ENCODE results near the gene DRAM2. TPM values are rescaled to one million over a fixed set of nuclear protein-coding genes. Genes with fewer than 3 reads are reported as not detected.
"Not testable (repeated sequence)": the region's sequence is repeated elsewhere in the genome, so short reads cannot be mapped to it uniquely, and the experiment has no call there.

The DRAM2 gene
- total RNA-seq, 2 donors from 2014 or later, result 59.8 to 62.1 TPM

DNA sequence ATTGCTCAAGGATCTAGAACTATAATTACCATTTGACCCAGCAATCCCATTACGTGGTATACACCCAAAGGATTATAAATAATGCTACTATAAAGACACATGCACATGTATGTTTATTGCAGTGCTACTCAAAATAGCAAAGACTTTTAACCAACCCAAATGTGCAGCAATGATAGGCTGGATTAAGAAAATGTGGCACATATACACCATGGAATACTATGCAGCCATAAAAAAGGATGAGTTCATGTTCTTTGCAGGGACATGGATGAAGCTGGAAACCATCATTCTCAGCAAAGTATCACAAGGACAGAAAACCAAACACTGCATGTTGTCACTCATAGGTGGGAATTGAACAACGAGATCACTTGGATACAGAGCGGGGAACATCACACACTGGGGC lies 44.5 kb downstream of the DRAM2 start:
- ATAC-seq; DNase-seq; intact Hi-C loops (cut with DNase I, micrococcal nuclease): not testable (repeated sequence)

DNA sequence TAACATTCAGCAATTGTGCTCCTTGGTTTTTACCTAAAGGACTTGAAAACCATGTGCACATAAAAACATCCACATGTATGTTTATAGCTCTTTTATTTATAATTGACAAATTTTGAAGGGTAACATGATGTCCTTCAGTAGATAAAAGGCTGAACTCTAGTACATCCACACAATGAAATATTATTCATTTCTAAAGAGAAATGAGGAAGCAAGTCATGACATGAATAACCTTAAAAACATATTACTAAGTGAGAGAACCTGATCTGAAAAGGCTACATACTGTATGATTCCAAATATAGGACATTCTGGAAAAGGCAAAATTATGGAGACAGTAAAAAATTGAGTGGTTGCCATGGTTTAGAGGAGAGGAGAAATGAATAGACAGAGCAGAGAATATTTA lies 50.3 kb downstream of the DRAM2 start:
- intact Hi-C loops (cut with DNase I, micrococcal nuclease), result no loop called here
- DNase-seq, result no peak
- ATAC-seq, result no peak

DNA sequence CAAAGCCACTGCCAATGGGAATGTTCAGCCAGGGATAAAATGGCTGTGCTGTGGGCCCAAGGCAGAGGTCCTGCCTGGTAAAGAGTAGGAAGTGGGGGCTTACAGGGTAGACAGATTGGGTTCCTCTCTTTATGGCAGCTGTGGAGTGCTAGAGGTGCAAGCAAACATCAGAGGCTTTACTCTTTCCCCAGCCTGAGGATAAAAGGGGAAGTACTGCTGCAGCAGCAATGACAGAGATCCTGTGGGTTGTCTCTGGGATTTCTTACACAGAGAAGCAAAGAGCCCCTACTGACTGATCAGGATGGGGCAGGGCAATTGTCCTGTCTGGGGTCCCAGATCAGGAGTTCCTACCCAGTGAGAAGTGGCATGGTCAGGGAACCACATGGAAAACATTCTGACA lies 54.2 kb downstream of the DRAM2 start:
- no peak for DNase-seq
- ATAC-seq, result no peak
- intact Hi-C loops (cut with DNase I, micrococcal nuclease), result no loop called here

DNA sequence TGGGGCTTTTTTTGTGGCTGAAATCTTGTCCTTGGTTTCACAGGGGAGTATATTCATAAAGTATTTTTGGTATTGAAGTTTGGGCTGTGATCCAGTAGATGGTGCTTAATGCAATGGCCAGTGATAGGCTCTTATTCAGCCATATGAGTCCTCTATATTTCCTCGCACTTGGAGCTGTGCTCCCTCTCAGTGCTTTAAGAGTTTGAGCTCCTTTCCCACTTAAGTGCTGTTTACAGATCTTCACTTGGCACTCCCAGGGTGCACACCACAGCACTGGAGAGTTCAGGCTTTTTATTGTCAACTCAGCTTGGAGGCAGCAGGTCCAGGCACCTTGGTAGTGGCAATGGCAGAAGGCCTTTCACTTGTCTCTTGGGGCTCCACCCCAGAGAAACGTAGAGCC lies 54.9 kb downstream of the DRAM2 start:
- intact Hi-C loops (cut with DNase I, micrococcal nuclease), result no loop called here
- ATAC-seq (no peak), DNase-seq (no peak)

DNA sequence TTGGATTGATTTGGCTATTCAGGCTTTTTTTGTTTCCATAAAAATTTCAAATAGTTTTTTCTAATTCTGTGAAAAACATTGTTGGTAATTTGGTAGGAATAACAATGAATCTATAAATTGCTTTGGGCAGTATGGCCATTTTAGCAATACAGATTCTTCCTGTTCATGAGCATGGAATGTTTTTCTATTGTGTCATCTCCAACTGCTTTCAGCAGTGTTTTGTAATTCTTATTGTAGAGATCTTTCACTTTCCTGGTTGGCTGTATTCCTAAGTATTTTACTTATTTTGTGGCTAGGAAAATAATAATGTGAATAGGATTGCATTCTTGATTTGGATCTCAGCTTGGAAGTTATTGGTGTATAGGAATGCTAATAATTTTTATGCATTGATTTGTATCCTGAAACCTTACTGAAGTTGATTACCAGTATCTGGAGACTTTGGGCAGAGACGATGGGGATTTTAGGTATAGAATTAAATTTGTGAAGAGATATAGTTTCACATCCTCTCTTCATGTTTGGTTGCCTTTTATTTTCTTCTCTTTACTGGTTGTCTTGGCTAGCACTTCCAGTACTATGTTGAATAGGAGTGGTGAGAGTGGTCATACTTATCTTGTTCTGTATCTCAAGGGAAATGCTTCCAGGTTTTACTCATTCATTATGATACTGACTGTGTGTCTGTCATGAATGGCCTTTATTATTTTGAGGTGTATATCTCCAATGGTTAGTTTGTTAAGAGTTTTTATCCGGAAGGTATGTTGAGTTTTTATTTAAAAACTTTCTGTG lies 57.3 kb downstream of the DRAM2 start:
- DNase-seq (no peak), ATAC-seq (no peak)
- intact Hi-C loops (cut with DNase I, micrococcal nuclease), result no loop called here

DNA sequence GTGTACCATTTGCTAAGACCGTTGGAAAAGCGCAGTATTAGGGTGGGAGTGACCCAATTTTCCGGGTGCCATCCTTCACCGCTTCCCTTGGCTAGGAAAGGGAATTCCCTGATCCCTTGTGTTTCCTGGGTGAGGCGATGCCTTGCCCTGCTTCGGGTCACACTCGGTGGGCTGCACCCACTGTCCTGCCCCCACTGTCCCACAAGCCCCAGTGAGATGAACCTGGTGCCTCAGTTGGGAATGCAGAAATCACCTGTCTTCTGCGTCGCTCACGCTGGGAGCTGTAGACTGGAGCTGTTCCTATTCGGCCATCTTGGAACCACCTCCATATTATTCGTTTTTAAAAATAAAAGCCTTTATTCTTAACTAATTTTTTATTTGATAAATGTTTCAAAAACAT lies 60.6 kb downstream of the DRAM2 start:
- ATAC-seq; intact Hi-C loops (cut with DNase I, micrococcal nuclease); DNase-seq: not testable (repeated sequence)

DNA sequence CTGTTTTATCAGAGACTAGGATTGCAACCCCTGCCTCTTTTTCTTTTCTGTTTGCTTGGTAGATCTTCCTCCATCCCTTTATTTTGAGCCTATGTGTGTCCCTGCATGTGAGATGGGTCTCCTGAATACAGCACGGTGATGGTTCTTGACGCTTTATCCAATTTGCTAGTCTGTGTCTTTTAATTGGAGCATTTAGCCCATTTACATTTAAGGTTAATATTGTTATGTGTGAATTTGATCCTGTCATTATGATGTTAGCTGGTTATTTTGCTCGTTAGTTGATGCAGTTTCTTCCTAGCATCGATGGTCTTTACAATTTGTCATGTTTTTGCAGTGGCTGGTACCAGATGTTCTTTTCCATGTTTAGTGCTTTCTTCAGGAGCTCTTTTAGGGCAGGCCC lies 62.6 kb downstream of the DRAM2 start:
- DNase-seq; ATAC-seq; intact Hi-C loops (cut with DNase I, micrococcal nuclease): not testable (repeated sequence)

Other genes with a start within 250 kb of the DRAM2 start
- gene LRIF1, start 176.2 kb downstream of the DRAM2 start, total RNA-seq, result 1 to 10 TPM; 6.5 to 9.1 TPM
- 10 to 100 TPM; 30.8 to 37.0 TPM for gene CEPT1, start 130 bp upstream of the DRAM2 start, total RNA-seq
- 10 to 100 TPM; 54.1 to 63.5 TPM for gene DENND2D, start 60.6 kb upstream of the DRAM2 start, total RNA-seq
- 1 to 10 TPM in 1 of 2 donors, under 1 TPM in 1; 0.40 to 1.2 TPM for gene CHI3L2, start 87.6 kb upstream of the DRAM2 start, total RNA-seq
- gene CHIA, start 150.8 kb upstream of the DRAM2 start, total RNA-seq, result not detected

Measured in left colon (tissue), 2 donors.